NCI-H82 (cell line): Measurements from ENCODE around the gene MTG1.
"Not testable (repeated sequence)": the region's sequence is repeated elsewhere in the genome, so short reads cannot be mapped to it uniquely, and the experiment has no call there.

Experiments
- DNase-seq: peaks from one replicate; lab custom pipeline; 2025; lab: John Stamatoyannopoulos, UW

MTG1 gene

GRCh38 chr10:133466683-133467275, 72.8 kb downstream of the MTG1 start:
- no peak for DNase-seq

GRCh38 chr10:133467286-133467911, 73.4 kb downstream of the MTG1 start:
- DNase-seq, result no peak

GRCh38 chr10:133469205-133469604, 75.2 kb downstream of the MTG1 start:
- not testable (repeated sequence) for DNase-seq

GRCh38 chr10:133471300-133472109, 77.5 kb downstream of the MTG1 start:
- no peak for DNase-seq
